HG02943 (cell line): ENCODE measurements around the gene PF4V1.
"Not testable (repeated sequence)": the region's sequence is repeated elsewhere in the genome, so short reads cannot be mapped to it uniquely, and the experiment has no call there.

Experiments
- ATAC-seq: cut with Tn5 transposase; IDR thresholded peaks from one replicate; pipeline ENCODE4 v1.9.1; 2021; ENCODE audit warnings: mild to moderate bottlenecking, low read depth, moderate library complexity; ENCODE audit not compliant: unreplicated experiment

PF4V1 gene

GRCh38 chr4:73869130-73870055, 16.3 kb downstream of the PF4V1 start, which contains the start of gene CXCL1:
Gene CXCL1, plus strand, starts transcription at chr4:73869393. Its CDS starts 78 bp downstream, at chr4:73869471.
- ATAC-seq = no peak

GRCh38 chr4:73870260-73870659, 17.2 kb downstream of the PF4V1 start:
- ATAC-seq = no peak

- ATAC-seq = no peak
Measured at GRCh38 chr4:73870768-73871167, 17.7 kb downstream of the PF4V1 start.

GRCh38 chr4:73871511-73872310, 18.6 kb downstream of the PF4V1 start:
- ATAC-seq = no peak

- no peak for ATAC-seq
Measured at GRCh38 chr4:73872316-73873108, 19.4 kb downstream of the PF4V1 start.

GRCh38 chr4:73874386-73874785, 21.3 kb downstream of the PF4V1 start:
- ATAC-seq = no peak

GRCh38 chr4:73875401-73875800, 22.3 kb downstream of the PF4V1 start:
- ATAC-seq = no peak

- no peak for ATAC-seq
Measured at GRCh38 chr4:73883306-73883705, 30.2 kb downstream of the PF4V1 start.

GRCh38 chr4:73885574-73886267, 32.6 kb downstream of the PF4V1 start:
- ATAC-seq = no peak

GRCh38 chr4:73891326-73891725, 38.2 kb downstream of the PF4V1 start:
- no peak for ATAC-seq

- ATAC-seq = no peak
Measured at GRCh38 chr4:73891739-73892405, 38.8 kb downstream of the PF4V1 start.

- no peak for ATAC-seq
Measured at GRCh38 chr4:73892966-73893365, 39.9 kb downstream of the PF4V1 start.

GRCh38 chr4:73894001-73894400, 40.9 kb downstream of the PF4V1 start:
- ATAC-seq = no peak

- no peak for ATAC-seq
Measured at GRCh38 chr4:73895201-73896175, 42.4 kb downstream of the PF4V1 start.

GRCh38 chr4:73896416-73896815, 43.3 kb downstream of the PF4V1 start:
- no peak for ATAC-seq

GRCh38 chr4:73897380-73898136, 44.5 kb downstream of the PF4V1 start:
- ATAC-seq = no peak

- ATAC-seq = not testable (repeated sequence)
Measured at GRCh38 chr4:73899338-73899737, 46.2 kb downstream of the PF4V1 start.

GRCh38 chr4:73901031-73901430, 47.9 kb downstream of the PF4V1 start:
- ATAC-seq = no peak
